A549 (cell line): Measurements from ENCODE around the gene NTN4.

Experiments used
- CBX2 ChIP-seq: fragments of 200-600 bp; sonication (generic); IDR thresholded peaks from 2 replicates; pipeline ENCODE4 v1.6.1; 2016; ENCODE audit warnings: low read depth, mild to moderate bottlenecking, borderline replicate concordance
- CEBPB ChIP-seq, 2 experiments: fragments of >200 bp in 1 of 2; sonication (Bioruptor Twin) in 1 of 2; formaldehyde crosslinking in 1 of 2; IDR thresholded peaks; 2 replicates each; pipeline ENCODE4 v1.6.1; 2012 to 2016
- CHD4 ChIP-seq: fragments of 200-600 bp; sonication (generic); IDR thresholded peaks from 2 replicates; pipeline ENCODE4 v1.6.1; 2016; ENCODE audit warnings: antibody characterized with exemption, mild to moderate bottlenecking, borderline replicate concordance
- CTCF ChIP-seq: fragments of >200 bp; sonication (Bioruptor Twin); formaldehyde crosslinking; IDR thresholded peaks from 3 replicates; pipeline ENCODE4 v1.5.1; 2016
- EP300 ChIP-seq, 2 experiments: fragments of >200 bp; sonication (Bioruptor Twin); formaldehyde crosslinking; IDR thresholded peaks; 2 replicates in 1 of 2; 3 replicates in 1 of 2; pipeline ENCODE4 v1.6.1; 2016 to 2017
- NFE2L2 ChIP-seq: fragments of 150-350 bp; conservative IDR thresholded peaks from 2 replicates; pipeline ENCODE4 v1.6.1; 2014; ENCODE audit warnings: low read length
- POLR2A ChIP-seq: IDR thresholded peaks from 2 replicates; pipeline ENCODE4 v1.6.1; 2012; ENCODE audit warnings: mild to moderate bottlenecking, low read length
- RAD21 ChIP-seq, 2 experiments: fragments of >200 bp in 1 of 2; sonication (Bioruptor Twin) in 1 of 2; formaldehyde crosslinking in 1 of 2; IDR thresholded peaks in 1 of 2; conservative IDR thresholded peaks in 1 of 2; 2 replicates in 1 of 2; 3 replicates in 1 of 2; pipeline ENCODE4 v1.6.1; 2012 to 2018; ENCODE audit warnings: inconsistent platforms in 1 of 2
- TF ChIP-seq, protein P1 (sequence below): fragments of 450-650 bp; IDR thresholded peaks from 2 replicates; pipeline ENCODE4 v1.6.1; 2014; ENCODE audit warnings: antibody characterized with exemption
- TF ChIP-seq, protein P2 (sequence below): fragments of 200-600 bp; sonication (generic); IDR thresholded peaks from 2 replicates; pipeline ENCODE4 v1.6.1; 2016; ENCODE audit warnings: antibody characterized with exemption, mild to moderate bottlenecking, moderate library complexity

GRCh38 chr12:95834572-95834971, 44.0 kb upstream of the NTN4 start:
- TF ChIP-seq CTCF (no peak), NFE2L2 (no peak), CHD4 (no peak), EP300 (IDR thresholded peaks at IDR 0.05) (no peak), RAD21 (conservative IDR thresholded peaks at IDR 0.05 in 1 of 2, IDR thresholded peaks at IDR 0.05 in 1 of 2) (no peak), CEBPB (IDR thresholded peaks at IDR 0.05) (no peak), CBX2 (no peak), POLR2A (no peak)
- TF ChIP-seq, protein P1, sequence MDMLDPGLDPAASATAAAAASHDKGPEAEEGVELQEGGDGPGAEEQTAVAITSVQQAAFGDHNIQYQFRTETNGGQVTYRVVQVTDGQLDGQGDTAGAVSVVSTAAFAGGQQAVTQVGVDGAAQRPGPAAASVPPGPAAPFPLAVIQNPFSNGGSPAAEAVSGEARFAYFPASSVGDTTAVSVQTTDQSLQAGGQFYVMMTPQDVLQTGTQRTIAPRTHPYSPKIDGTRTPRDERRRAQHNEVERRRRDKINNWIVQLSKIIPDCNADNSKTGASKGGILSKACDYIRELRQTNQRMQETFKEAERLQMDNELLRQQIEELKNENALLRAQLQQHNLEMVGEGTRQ: no peak
- TF ChIP-seq, protein P2, sequence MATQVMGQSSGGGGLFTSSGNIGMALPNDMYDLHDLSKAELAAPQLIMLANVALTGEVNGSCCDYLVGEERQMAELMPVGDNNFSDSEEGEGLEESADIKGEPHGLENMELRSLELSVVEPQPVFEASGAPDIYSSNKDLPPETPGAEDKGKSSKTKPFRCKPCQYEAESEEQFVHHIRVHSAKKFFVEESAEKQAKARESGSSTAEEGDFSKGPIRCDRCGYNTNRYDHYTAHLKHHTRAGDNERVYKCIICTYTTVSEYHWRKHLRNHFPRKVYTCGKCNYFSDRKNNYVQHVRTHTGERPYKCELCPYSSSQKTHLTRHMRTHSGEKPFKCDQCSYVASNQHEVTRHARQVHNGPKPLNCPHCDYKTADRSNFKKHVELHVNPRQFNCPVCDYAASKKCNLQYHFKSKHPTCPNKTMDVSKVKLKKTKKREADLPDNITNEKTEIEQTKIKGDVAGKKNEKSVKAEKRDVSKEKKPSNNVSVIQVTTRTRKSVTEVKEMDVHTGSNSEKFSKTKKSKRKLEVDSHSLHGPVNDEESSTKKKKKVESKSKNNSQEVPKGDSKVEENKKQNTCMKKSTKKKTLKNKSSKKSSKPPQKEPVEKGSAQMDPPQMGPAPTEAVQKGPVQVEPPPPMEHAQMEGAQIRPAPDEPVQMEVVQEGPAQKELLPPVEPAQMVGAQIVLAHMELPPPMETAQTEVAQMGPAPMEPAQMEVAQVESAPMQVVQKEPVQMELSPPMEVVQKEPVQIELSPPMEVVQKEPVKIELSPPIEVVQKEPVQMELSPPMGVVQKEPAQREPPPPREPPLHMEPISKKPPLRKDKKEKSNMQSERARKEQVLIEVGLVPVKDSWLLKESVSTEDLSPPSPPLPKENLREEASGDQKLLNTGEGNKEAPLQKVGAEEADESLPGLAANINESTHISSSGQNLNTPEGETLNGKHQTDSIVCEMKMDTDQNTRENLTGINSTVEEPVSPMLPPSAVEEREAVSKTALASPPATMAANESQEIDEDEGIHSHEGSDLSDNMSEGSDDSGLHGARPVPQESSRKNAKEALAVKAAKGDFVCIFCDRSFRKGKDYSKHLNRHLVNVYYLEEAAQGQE: no peak
